ENCODE results near the gene STAG3. TPM values are rescaled to one million over a fixed set of nuclear protein-coding genes. Genes with fewer than 3 reads are reported as not detected.
"Not testable (repeated sequence)": the region's sequence is repeated elsewhere in the genome, so short reads cannot be mapped to it uniquely, and the experiment has no call there.

STAG3 gene
- total and polyA plus RNA-seq, 2 of the 4 experiments (the other 2 are of a cell fraction), result 0.36 to 0.65 TPM

GRCh38 chr7:100192281-100192862 is 14.7 kb downstream of the STAG3 start:
- H2BK5ac ChIP-seq (ENCODE audit: low read depth, low read length, poor library complexity, severe bottlenecking); H3K79me1 ChIP-seq (ENCODE audit: low read depth in 1 of 2, low read length in 2 of 2); H3K9me1 ChIP-seq (ENCODE audit: insufficient read depth, low read length); H3K56ac ChIP-seq (ENCODE audit: extremely low read depth, insufficient read depth, low read length); H3K4me1 ChIP-seq (ENCODE audit: control insufficient read depth, insufficient read depth, low read length); H3K27me3 ChIP-seq (ENCODE audit: control insufficient read depth, insufficient read depth, low read length); H3K9me3 ChIP-seq (ENCODE audit: control insufficient read depth, insufficient read depth, low read length); H3K36me3 ChIP-seq (ENCODE audit: control insufficient read depth, insufficient read depth, low read length); H4K20me1 ChIP-seq (ENCODE audit: insufficient read depth, low read length); H4K91ac ChIP-seq (ENCODE audit: insufficient read depth, low read depth, low read length); in situ Hi-C loops (cut with MboI; ENCODE audit: low sequenced_read_pairs); H3K9ac ChIP-seq (ENCODE audit: low read depth, low read length); H4K5ac ChIP-seq (ENCODE audit: low read depth, low read length); H3K18ac ChIP-seq (ENCODE audit: low read depth, low read length); H3K27ac ChIP-seq (ENCODE audit: insufficient read depth, low read length); BruUV-seq (replicated peaks); CTCF ChIA-PET; DNase-seq; H2BK20ac ChIP-seq (ENCODE audit: low read depth, low read length); H4K8ac ChIP-seq (ENCODE audit: low read depth in 2 of 2, low read length in 2 of 2); H3K4me3 ChIP-seq (ENCODE audit: insufficient read depth, low read depth, low read length); H2AK5ac ChIP-seq (ENCODE audit: low read depth, low read length); H2BK120ac ChIP-seq (ENCODE audit: low read depth, low read length); H3K23ac ChIP-seq (ENCODE audit: low read depth, low read length); H2AK9ac ChIP-seq (replicated peaks; ENCODE audit: low read depth, low read length, poor library complexity); H2BK15ac ChIP-seq (ENCODE audit: low read depth, low read length); intact Hi-C loops (cut with micrococcal nuclease); POLR2A ChIA-PET (ENCODE audit: unreplicated experiment); H3K4me2 ChIP-seq (ENCODE audit: low read depth, low read length); H2AFZ ChIP-seq (replicated peaks; ENCODE audit: low read length, poor library complexity); H3K4ac ChIP-seq (ENCODE audit: low read depth, low read length); H3K14ac ChIP-seq (replicated peaks; ENCODE audit: low read depth, low read length); dilution Hi-C loops (cut with HindIII; ENCODE audit: low sequenced_read_pairs, unreplicated experiment); ATAC-seq (ENCODE audit: low read depth): not testable (repeated sequence)
- no CpG with 5 or more reads among the region's 6 CpGs for WGBS, 2 experiments (ENCODE audit: extremely low coverage in 2 of 2, insufficient read length in 1 of 2)
- TF ChIP-seq CEBPB (IDR thresholded peaks at IDR 0.05; ENCODE audit: low read depth, low read length), result 0 out of 2 replicates have a peak, but pooled peaks have one; percentile 14

Measured in IMR-90 (cell line).